ENCODE results near the gene DPF3. TPM values are rescaled to one million over a fixed set of nuclear protein-coding genes. Genes with fewer than 3 reads are reported as not detected.

The DPF3 gene
- total and polyA plus RNA-seq, 12 donors = 0.91 to 6.0 (median 2.9) TPM

DNA sequence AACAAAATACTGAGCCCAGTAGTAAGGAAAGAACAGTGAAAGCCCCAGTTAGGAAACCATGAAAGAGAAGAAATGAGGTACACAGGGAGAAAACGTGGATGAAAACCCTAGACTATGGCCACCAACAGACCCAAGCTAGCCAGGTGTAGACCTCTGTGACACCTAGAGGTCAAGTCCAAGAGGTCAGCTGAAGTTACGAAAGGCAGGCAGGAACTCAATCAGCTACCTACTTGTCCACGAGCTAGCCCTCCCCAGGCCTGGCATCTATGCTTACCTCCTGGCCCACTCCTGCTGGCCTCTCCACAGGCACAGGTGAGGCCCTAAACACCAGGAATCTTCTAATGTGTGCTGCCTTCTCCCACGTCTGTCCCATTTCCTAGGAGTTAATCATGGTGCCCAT, 48.7 kb downstream of the DPF3 start:
- no peak overlapping the region for H3K4me3 ChIP-seq
- 87 to 98% (median 90%) methylated on average over 3 to 4 of the region's 4 CpGs for WGBS, 4 donors

DNA sequence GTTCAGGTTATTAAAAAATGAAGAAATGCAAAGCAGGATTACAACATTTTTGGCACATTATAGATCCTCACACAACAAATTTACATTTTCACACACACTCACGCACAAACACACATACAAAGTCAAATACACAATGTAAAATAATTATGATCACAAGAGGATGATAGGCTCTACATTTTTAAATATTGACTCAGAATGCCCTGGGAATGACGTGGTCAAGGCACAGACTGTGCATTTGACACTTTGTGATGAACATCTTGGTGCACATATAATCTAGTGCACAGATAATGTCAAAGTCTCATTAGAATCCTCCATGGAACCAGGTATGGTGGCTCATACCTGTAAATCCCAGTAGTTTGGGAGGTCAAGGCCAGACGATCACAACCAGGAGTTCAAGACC, 49.4 kb downstream of the DPF3 start:
- H3K4me3 ChIP-seq = no peak overlapping the region
- TF ChIP-seq, protein P1, sequence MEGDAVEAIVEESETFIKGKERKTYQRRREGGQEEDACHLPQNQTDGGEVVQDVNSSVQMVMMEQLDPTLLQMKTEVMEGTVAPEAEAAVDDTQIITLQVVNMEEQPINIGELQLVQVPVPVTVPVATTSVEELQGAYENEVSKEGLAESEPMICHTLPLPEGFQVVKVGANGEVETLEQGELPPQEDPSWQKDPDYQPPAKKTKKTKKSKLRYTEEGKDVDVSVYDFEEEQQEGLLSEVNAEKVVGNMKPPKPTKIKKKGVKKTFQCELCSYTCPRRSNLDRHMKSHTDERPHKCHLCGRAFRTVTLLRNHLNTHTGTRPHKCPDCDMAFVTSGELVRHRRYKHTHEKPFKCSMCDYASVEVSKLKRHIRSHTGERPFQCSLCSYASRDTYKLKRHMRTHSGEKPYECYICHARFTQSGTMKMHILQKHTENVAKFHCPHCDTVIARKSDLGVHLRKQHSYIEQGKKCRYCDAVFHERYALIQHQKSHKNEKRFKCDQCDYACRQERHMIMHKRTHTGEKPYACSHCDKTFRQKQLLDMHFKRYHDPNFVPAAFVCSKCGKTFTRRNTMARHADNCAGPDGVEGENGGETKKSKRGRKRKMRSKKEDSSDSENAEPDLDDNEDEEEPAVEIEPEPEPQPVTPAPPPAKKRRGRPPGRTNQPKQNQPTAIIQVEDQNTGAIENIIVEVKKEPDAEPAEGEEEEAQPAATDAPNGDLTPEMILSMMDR (IDR thresholded peaks at IDR 0.05) = no peak
- no peak for TF ChIP-seq POLR2A (IDR thresholded peaks at IDR 0.05)
- no peaks in the 10 kb centered on the region for H3K4me1 ChIP-seq (replicated peaks in 1 of 2)
- intact Hi-C loops (cut with DNase I) = no loop called here
- WGBS, 4 donors = 90 to 95% (median 92%) methylated on average over 3 of the region's 3 CpGs
- H3K27ac ChIP-seq = no peak overlapping the region
- no peaks in the 10 kb centered on the region for H3K36me3 ChIP-seq (replicated peaks in 1 of 2)
- no peaks in the 10 kb centered on the region for H3K9me3 ChIP-seq (replicated peaks in 1 of 3)
- H3K27me3 ChIP-seq = no peaks in the 10 kb centered on the region
- no peak for DNase-seq

More for the DNA sequence above, 48.7 kb downstream of the DPF3 start:
- Histone ChIP-seq H3K27me3 (no peaks in the 10 kb centered on the region), H3K36me3 (replicated peaks in 1 of 2) (no peaks in the 10 kb centered on the region), H3K4me1 (replicated peaks in 1 of 2) (no peaks in the 10 kb centered on the region), H3K27ac (no peak overlapping the region), H3K9me3 (replicated peaks in 1 of 3) (no peaks in the 10 kb centered on the region)
- DNase-seq = no peak
- intact Hi-C loops (cut with DNase I) = no loop called here
- TF ChIP-seq, protein P1 (IDR thresholded peaks at IDR 0.05) = no peak
- TF ChIP-seq POLR2A (IDR thresholded peaks at IDR 0.05) = no peak

DNA sequence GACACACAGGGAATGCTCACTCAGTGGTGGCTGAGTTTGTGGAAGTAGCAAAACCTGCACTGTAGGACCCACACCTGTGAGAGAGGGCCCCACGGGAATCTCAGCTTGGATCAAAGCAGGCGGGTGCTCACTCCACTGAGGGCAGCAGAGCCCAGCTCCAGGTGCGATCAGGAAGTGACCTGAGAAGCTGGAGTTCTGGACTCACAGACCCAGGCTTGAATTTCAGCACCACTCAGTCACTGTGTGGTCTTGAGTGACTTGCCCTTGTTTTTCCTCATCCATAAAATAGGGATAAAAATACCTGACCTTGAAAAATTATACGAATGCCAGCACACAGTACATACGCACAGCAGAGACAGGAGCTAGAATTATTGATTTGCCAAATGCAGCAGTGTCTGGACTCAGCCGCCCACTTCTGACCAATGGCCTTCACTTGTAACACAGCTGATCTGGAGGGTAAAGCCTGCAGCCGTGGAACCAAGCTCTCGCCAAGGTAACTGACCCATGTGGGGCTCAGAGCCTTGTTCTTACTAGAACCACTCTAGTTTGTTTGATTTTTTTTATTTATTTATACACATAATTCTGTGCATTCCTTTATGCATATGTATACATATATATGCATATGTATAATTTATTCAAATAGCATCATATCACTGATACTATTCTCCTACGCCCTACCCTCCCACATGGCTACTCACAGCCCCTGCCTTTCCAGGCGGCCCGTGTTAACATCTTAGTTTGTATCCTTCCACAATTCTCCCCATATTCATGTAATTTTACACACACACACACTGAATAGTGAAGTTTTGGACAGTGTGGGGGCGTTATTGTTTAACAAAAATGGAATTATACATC, 53.9 kb downstream of the DPF3 start:
- Histone ChIP-seq H3K4me1 (replicated peaks in 1 of 2) (no peaks in the 10 kb centered on the region), H3K9me3 (replicated peaks in 1 of 3) (no peaks in the 10 kb centered on the region), H3K27me3 (no peaks in the 10 kb centered on the region), H3K4me3 (no peak overlapping the region), H3K27ac (no peak overlapping the region), H3K36me3 (replicated peaks in 1 of 2) (no peaks in the 10 kb centered on the region)
- peak in 2 of 7 donors; percentile 17 to 45 for DNase-seq
- WGBS, 4 donors = 65 to 76% (median 75%) methylated on average over 9 to 12 of the region's 12 CpGs
- TF ChIP-seq, protein P1 (IDR thresholded peaks at IDR 0.05) = no peak
- no peak for TF ChIP-seq POLR2A (IDR thresholded peaks at IDR 0.05)
- intact Hi-C loops (cut with DNase I) = no loop called here

DNA sequence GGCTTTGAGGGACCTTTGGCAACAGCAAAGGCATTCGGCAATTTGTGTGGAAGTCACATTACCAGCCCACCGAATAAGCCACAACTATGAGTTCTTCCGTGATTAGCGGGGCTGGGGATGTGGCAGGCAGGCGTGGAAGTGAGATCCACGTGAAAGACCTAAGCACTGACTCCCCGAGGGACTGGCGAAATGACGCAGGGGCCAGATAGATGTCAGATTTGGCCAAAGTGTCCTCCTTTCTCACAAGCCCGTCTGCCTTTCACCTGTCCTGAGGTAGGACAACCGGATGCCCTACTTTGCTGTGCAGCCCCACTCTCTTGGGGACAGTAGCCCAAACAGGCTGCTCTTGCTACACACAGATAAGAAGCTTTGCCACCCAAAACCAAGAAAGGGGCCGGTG, 54.5 kb downstream of the DPF3 start:
- no peaks in the 10 kb centered on the region for H3K27me3 ChIP-seq
- H3K4me1 ChIP-seq (replicated peaks in 1 of 2) = no peaks in the 10 kb centered on the region
- DNase-seq = no peak
- 95 to 98% (median 96%) methylated on average over 11 to 12 of the region's 12 CpGs for WGBS, 4 donors
- H3K4me3 ChIP-seq = no peak overlapping the region
- no peak overlapping the region for H3K27ac ChIP-seq
- no peaks in the 10 kb centered on the region for H3K36me3 ChIP-seq (replicated peaks in 1 of 2)
- H3K9me3 ChIP-seq (replicated peaks in 1 of 3) = no peaks in the 10 kb centered on the region
- intact Hi-C loops (cut with DNase I) = no loop called here
- TF ChIP-seq POLR2A (IDR thresholded peaks at IDR 0.05) = no peak
- TF ChIP-seq, protein P1 (IDR thresholded peaks at IDR 0.05) = no peak

Measured in adrenal gland (tissue), 12 donors.